HG02623 (cell line): ENCODE data around the gene ZNF385B.

Experiments used
- ATAC-seq: cut with Tn5 transposase; IDR thresholded peaks from one replicate; pipeline ENCODE4 v1.9.1; 2021; ENCODE audit warnings: moderate library complexity; ENCODE audit not compliant: unreplicated experiment

ZNF385B gene

DNA sequence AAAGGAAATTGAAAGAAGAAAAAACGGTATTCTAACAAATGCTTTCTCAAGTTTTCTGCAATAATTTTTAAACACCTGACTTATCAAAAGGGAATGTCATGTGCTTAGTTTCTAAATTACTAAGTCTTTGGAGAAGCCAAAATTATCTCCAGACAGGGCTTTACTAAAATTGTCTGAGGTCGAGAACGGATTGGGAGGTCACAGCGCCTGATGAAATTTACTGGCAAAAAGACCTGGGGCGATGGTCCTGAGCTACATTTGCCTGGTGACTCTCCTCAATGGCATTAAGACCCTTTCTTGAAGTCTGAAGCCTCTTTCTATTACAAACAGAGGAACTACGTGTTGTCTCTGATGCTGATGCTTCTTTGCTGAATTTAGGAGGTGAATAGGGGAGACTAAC, 305.0 kb downstream of the ZNF385B start:
- ATAC-seq = no peak

DNA sequence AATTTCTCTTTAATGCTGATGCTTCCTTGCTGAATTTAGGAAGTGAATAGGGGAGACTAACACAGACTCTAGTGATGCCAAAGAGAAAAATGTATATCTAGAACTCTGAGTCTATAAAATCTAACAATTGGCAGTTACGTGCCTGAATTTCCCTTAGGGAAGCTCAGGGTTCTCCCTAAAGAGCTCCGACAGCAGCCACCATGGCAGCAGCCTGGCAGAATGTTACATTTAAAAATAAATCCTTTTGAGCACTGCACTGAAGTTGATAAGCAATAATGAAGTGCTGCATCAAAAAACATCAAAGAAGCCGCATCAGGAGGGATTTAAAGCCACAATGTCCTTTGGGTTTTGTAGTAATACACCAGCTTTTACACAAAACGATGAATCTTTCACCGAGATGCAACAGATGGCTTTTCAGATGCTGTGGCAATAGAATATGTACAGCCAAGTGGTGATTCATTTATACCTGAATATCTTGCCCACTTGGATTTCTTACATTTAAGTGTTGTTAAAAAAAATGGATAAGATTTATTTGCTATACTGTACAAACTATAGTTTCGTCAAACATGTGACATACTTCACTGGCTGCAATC, 305.6 kb downstream of the ZNF385B start:
- ATAC-seq = no peak

DNA sequence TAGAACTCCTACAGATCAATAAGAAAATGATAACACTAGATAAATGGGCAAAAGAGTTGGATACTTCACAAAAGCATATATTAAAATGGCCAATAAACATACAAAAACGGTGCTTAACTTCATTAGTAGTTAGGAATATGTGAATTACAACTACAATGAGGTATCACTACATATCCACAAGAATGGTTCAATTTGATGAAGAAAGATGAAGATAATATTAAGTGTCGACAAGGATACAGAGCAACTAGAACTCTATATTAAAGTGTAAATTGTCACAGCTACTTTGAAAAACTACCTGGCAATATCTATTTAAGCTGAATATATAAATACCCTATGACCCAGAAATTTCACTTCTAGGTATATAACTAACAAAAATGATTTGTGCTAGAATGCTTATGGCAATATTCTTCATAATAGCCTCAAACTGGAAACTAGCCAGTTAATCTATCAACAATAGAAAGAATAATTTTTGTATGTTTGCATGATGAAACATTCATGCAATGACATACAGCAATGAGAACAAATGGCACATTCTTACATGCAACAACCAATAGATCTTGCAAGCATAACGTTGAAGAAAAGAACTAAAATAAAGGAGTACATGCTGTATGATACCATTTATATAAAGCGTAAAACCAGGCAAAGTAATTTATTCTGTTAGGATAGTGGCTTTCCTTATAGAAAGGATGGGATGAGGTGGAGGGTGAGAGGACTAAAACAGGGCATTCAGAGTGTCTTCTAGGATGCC, 306.6 kb downstream of the ZNF385B start:
- ATAC-seq = no peak

DNA sequence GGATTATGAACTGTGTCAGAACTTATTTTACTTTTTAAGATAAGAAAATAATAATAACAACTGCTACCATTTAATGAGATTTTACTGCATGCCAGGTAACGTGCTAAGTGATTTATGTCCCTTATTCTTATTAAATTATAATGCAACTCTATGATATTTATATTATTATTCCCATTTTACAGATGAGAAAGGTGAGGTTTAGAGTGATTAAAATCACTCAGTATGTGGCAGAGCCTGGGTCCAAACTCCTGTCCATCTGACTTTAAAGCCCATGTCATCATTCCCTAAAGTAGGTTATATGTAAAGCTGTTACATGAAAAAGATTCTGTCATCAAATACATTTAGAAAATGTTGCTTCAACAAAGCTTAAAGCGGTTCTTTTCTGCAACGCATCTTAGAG, 308.0 kb downstream of the ZNF385B start:
- no peak for ATAC-seq

DNA sequence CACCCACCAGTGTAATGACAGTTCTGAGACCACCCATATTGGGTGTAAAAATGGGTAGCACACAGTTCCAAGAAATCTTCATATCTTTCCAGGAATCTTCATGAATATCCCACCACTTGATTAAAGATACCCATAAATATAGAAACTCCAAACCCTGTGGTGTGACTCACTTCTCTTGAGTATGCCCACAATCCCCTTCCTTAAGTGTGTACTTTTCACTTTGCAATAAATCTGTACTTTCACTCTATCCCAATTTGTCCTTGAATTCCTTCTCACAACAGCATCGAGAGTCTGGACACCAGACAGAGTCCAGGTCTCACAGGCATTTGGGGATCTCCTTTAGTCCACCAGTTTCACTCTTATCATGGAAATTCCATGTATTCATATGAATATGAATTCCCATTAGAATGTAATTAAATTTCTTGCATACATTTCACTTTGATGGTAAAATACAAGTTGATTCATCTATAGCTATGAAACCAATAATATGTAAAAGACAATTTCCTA, 309.8 kb downstream of the ZNF385B start:
- ATAC-seq = no peak

DNA sequence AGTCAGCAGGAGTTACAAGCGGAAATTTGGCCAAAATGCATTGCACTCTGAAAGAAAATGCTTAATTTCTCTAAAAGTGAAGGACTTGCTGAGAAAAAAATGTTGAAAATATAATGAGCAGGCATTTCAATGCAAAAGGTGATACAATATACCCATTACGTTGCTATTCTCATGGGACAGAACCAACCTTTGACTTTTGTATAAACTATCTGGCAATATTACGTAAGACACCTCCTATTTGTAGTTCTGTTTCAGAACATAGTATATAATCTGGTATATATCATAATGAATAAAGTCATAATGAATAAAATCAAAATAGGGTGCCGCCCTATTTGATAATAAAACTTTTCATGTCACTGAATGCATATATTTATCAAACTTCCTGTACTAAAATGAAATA, 310.6 kb downstream of the ZNF385B start:
- ATAC-seq = no peak

DNA sequence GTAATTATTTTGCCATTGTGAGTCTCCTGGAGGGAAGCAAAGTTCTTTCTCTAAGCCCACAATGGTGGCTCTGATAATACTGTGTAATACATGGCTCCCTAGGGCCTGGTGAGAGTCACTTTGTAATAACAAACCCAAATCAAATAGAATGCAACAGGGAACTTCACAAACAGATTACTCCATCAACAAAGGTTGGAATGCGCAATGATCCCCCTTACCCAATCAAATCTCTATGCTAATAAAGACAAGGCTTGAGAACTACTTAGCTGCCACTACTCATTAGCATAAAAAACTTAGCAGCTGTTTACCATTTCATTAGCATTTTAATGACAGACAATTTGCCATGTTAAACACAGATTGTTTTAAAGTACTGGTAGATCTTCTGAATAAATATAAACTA, 311.2 kb downstream of the ZNF385B start:
- ATAC-seq = no peak

DNA sequence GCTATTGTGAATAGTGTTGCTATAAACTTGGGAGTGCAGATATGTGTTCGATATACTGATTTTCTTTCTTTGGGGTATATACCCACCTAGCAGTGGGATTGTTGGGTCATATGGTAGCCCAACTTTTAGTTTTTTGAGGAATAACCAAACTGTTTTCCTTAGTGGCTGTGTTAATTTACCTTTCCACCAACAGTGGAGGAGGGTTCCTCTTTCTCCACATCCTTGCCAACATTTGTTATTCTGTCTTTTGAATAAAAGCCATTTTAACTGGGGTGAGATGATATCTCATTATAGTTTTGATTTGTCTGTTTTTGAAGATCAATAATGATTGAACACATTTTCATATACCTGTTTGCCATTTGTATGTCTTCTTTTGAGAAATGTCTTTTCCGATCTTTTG, 314.8 kb downstream of the ZNF385B start:
- ATAC-seq = no peak

DNA sequence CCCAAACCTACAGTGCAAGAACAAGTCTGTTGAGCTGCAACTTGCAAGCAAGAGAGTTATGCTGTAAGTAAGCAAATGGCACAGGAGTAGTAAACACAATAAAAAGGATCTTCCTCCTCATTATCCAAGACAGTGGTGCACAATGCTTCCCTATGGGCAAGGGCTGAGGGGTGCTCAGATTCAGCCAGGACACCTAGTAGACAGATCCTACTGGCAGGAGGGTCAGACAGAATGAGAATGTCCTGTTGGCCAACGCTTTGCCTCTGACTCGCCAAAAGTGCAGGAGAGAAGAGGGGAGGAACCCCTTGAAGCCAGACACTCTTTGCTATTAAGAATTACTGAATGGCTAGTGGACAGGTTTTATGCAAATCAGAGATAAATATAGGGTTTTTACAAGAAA, 316.4 kb downstream of the ZNF385B start:
- no peak for ATAC-seq

DNA sequence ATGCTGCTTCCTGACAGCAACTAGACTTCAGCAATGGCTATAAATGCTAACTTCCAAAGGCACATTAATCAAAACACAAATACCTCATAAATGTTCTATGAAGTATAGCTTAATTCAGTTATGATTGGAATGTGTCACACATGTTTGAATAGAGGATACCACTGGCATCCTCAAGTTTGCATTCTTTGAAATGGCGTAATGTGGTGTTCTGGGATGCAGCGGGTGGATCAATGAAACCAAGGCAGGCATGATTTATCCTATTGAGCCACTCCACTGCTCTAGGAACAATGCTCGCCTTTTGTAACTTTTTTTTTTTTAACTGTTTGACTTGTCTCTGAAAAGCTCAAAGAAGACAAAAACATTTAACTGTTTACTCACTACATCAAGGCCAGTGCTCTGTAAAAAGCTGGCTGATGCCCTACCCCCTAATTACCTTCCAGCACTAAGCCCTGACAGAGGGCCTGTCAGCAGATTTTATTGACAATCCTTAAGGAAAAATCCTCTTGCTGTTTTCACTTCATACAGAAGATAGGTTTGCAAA, 318.0 kb downstream of the ZNF385B start:
- no peak for ATAC-seq

DNA sequence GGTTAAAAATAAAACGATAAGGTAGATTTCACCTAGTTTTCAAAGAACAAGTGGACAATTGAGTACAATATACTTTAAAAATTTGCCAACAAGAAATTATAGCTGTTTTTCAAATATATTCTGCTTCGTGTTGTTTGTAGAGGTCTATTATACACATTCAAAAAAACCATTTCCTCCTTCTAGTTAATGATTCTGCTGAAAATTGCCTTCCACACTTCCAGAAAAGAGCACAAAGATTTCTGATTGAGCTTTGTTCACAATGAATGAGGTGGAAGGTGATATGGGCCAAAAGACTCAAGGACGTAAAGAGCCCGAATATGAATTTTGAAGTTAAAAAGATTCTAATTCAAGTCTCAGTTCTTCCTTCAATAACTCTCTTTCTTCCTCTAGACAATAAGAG, 319.8 kb downstream of the ZNF385B start:
- ATAC-seq = no peak

DNA sequence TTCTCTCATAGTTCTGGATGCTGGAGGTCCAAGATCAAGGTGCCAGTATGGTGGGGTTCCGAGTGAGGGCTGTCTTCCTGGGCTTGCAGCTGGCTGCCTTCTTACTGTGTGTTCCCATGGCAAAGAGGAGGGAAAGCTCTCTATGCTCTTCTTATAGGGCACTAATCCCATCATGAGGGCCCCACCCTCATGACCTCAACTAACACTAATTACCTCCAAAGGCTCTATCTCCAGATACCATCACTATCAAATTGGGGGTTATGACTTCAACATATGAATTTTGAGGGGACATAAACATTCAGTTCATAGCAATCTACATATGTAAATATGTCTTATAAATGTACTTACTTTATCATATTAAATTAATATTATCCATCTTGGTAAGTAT, 322.3 kb downstream of the ZNF385B start:
- no peak for ATAC-seq

DNA sequence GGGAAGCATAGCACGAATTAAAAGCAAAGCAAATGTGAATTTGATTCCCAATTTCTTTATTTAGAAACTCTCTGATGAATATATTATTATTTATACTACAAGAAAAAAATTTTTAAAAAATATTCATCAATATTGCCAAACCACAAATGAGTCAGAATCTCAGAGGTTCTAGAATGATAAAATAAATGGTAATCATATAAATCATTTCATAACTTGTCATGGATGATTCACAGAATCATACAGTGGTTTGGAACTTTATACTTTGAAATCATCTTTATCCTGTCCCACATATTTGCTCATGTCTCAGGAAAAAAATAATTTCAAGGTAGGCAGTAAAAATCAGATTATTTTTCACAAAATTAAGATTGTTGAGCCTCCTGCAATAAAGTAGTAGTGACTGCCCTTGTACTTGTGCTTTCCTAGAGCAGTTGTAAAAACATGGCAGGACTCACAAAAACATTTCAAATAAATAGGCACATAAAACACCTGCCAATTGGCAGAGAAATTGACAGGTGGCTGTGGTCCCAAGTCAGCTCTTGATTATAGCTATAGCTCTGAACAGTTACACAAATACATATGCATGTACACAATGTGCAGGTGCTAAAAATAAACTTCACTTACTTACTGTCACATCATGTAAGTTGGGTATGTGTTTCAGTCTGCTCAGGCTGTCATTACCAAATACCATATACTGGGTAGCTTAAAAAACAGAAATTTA, 322.8 kb downstream of the ZNF385B start:
- no peak for ATAC-seq

DNA sequence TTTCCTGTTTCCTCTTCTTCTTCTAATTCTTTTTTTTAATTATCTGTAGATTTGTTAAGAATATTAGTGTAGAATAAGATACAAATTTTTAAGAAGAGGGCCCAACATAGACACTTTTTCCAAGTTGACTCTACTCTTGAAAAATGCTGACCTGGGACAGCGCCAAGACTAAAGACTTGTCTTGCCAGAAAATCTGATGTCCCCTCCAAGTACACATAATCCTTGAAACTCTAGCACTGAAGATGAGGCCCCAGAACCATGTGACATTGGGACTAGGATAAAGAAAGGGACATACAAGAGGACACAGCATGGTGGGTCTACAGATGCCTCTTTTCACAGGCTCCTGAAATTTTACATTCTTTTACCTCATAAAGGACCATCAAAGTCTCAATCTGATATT, 325.2 kb downstream of the ZNF385B start:
- ATAC-seq = no peak

DNA sequence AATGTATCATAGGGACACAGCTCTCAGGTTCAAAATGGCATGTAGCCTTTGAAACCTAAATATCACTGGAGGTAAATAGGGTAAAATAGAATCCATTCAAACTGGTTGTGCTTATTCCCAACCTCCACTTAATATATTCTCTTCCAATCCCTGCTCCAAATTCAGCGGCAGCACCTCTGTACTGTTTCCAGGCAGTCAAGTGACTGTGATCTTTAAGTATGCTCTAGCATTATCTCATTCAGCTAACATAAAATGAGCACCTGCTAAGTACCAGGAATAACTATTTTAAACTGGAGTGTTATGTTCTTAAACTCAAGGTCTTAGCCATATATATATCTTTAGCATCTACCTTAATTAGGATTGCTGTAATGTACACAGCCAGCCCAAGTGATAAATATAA, 327.5 kb downstream of the ZNF385B start:
- no peak for ATAC-seq

DNA sequence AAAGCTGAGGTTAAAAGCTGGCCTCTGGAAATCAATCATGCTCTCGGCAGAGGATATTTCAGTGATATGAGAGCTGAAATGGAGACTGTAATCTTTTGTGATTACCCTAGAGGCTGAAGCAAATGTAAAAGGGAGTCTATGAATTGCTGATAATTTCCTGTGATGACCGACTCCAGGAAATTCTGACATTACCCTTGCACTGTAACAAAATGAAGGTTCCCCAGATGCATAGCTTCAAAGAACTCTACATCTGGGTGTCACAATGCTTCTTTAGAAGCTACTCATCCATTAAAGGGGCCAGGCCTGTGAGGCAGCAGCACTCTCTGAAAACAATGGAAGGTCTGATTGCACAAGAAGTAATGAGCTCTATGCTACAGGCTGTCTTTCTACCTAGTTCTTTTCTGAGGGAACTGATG, 328.5 kb downstream of the ZNF385B start:
- no peak for ATAC-seq

DNA sequence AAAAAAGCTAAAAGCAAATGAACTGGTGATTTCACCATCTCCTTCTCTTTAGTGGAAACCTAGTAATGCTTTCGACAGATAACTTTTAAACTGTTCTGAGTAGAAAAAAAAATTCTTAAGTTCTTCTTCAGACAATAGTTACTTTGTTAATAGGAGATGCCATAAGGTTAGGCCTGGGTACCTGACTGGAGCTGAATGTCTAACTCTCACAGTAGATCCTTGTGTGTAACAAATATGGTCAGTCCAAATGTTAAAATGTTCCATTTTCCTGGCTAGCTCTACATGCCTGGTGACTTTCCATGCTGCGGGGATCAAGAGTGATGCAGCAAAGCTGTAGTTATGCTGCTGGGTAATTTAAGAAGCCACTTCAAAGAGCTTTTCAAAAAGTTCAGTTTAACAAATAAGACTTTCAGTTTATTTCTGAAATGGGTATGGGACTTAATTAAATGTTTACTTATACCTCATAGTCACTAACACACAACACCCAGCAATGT, 332.8 kb downstream of the ZNF385B start:
- ATAC-seq = no peak

DNA sequence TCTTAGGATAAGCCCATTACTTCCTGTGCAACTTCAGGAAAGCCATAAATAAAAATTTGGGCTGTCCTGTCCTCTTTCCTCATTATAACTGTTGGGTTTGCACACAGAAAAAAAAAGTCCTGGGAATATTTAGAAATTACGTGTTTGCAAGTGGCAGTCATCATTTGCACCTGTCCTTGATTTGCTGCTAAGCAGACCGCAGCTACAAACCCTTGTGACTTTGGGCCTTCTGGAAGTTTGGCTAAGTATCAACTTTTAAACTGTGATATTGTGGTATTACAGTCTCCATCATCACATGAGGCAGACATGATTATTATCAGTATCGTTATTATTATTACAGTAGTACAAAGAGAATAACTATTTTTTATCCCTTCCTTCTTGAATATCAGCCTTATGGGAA, 336.1 kb downstream of the ZNF385B start:
- no peak for ATAC-seq

DNA sequence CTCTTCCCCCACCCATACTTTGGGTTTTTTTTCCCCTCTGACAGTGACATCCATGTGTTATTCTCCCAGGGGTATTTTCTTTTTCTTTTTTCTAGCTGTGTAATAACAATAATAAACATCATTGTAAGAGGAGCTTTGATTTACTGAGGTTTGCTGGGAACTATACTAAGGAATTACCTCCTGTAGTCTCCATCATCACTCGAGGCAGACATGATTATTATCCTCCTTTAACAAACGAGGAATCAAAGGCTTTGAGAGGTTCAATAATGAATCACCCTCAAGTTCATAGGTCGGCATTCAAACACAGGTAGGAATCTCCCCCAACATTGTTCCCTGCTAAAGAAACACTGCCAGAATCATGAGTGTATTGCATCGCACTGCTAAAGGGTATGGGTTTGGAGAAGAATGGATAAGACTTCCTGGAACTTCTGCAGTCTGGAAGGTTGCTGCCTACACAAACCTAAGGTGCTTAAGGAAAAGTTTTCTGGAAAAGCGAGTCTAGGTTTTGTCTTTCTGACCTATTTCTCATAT, 336.5 kb downstream of the ZNF385B start:
- ATAC-seq = no peak

DNA sequence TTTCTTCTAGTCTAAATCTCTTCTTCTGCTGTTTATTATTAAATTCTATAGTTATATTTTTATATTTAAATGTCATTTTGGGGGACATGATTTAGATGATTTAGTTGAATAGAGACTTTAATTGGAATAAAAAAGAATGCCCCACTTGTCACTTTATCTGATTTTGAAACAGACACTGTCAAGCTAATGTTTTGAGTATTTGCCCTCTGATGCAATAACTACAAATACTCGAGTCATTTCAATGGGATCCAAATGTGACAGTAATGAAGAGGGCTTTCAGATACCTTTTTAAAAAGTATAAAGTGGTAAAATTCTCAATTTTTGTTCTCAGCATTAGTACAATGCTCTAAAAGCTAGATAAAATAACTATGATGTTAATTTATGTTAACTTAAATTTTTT, 339.5 kb downstream of the ZNF385B start:
- no peak for ATAC-seq

DNA sequence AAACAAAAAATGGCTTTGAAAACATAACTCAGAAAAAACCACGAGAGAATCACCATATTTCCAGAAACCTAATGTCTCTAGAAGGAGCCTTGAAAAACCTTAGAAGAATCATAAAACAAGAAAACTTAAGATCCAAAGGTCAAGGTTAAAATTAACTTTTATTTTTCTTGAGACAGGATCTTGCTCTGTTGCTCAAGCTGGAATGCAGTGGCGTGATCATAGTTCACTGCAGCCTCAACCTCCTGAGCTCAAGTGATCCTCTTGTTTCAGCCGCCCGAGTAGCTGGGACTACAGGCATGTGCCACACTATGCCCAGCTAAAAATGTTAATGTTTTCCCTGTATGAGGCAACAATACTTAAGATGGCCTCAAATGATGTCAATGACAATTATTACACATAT, 342.6 kb downstream of the ZNF385B start:
- no peak for ATAC-seq
